Measurements from ENCODE around the gene SHMT1.
"Not testable (repeated sequence)": the region's sequence is repeated elsewhere in the genome, so short reads cannot be mapped to it uniquely, and the experiment has no call there.

The SHMT1 gene

DNA sequence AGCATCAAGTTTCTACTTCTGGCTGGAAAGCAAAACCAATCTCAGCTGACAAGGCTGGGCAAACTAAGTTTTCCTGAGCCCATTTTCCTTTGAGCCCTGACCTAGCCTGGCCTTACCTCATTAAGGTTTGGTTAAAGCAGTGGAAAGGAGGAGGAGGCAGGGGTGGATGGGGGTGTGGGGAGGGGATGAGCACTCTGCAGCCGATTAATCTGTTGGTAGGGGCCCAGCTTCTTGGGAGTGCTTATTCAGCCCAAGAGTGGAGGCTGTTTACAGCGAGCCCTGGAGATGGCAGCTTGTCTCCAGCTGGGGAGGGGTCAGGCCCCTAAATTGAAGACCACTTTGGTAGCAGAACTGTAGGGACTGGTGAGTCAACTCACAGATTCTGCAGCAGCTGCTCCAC lies 36.3 kb downstream of the SHMT1 start:
- in situ Hi-C loops (cut with MboI; ENCODE audit: low sequenced_read_pairs), result no loop called here

DNA sequence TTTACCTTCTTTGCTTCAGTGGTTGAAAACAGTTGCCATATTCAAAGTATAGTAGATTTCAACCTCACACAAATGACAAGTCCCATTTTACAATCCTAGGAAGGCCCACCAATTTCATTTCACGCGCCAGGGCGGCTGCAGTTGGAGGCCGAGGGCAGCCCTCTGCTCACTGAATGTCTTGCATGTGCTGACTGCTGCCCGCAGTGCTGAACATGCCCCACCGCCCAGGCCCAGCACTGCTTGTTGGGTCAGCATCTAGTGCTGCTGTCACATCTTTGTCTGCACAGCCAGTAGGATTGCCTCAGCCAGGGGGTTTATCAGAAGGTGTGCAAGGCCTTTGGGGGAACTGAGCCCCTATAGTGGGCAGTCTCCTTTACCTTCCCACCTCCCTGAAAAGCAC lies 36.8 kb downstream of the SHMT1 start:
- in situ Hi-C loops (cut with MboI; ENCODE audit: low sequenced_read_pairs), result no loop called here

DNA sequence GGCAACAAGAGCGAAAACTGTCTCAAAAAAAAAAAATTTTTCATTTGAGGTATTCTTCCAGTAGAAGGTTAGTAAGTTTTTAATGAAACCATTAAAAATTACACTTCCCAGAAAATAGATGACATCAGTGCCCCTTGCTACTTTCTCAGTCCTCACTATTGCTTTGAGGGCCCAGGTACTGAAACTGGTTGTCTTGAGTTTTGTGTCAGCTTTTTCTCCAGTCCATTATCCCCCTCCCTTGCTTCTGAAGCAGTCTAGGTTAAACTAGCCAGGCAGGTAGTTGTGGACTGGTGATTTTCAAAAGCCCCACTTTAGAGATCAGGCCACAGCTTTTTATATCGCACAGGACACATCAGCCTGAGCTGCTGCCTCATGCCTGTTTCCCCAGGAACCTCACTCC lies 37.3 kb downstream of the SHMT1 start:
- in situ Hi-C loops (cut with MboI; ENCODE audit: low sequenced_read_pairs), result no loop called here

DNA sequence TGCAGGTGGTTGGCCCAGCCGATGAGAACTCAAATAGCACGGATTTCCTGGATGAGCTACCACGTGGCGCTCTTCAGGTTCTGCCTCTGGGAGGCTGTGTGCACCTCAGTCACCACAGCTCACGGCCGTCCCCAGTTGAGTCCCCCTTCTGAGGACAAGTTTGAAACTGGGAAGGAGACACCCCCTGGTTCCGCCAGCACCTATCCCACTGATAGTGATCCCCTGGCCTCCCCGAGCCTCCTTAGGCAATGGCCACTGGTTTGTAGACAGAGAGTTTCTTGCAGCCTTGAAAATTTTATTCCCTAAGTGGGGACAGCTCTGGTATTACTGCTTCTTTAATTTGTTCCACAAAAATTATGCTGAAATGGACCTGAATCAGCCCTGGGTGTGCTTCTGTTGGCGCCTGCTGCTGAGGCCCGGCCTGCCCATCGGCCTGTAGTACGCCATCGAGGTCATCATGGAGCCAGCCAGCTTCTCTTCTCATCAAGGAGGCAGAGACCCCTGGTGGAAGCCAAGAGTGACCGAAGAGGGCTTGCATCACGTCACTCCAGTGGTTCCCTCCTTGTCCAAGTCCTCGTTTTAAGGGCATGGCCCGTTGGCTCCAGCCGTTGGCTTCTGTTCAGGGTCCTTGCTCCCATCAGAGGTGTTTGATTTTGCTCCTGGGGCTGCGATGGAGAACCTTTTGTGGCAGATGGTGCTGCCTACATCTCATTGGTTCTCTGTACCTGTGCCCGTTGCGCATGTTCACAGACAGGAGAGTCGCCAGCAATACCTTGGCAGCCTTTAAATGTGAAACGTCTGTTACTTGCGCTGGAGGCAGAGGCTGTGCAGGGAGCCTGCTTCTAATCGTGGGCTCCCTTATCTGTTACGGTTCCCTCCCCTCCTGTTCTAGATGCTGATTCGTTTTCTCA lies 39.0 kb downstream of the SHMT1 start:
- in situ Hi-C loops (cut with MboI; ENCODE audit: low sequenced_read_pairs), result no loop called here

DNA sequence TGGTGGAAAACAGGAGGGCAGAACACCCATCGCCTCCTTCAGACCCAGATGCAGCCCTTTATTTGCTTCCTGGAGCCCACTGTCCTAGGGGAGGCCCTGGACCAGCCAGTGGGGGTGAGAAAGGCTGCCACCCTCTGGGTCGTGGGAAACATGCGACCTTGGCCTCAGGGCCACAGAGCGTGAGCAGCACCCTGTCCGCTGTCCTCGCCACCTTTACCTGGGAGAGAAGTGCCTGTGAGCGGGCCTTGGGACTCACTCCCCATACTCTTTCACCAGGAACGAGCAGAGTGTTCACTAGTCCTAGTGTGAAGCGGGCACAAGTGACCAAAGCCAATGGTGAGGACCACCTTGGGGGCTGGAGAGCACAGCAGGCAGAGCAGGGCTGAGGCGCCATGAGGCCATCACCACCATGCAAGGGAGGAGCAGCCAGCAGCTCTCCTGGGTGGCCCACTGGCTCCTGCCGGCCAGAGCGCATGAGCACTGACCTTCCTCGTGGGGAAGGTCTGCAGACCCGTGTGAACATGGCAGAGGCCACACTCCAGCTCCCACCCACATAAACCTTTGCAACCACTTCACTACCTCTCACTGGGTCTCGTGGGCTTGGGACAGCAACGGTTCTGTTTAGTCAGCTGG lies 39.7 kb downstream of the SHMT1 start:
- in situ Hi-C loops (cut with MboI; ENCODE audit: low sequenced_read_pairs), result no loop called here

DNA sequence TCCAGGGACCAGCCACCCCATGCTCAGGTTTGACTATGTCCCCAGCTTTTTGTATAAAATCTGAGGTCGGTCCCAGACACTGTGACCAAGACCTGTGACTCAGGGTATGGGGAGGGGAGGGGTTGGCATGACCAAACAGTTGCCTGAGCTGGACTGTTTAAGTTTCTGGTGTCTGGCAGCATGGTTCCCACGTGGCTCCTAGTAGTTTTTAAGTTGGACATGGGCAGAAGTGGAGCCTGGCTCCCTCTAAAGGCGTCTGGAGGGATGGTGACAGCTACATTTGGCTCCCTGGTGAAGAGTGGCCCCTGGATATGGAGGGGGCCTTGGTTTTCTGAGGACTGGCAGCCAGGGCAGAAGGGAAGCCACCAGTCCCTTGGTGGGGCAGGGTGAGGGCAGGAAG lies 40.3 kb downstream of the SHMT1 start:
- in situ Hi-C loops (cut with MboI; ENCODE audit: low sequenced_read_pairs), result no loop called here

DNA sequence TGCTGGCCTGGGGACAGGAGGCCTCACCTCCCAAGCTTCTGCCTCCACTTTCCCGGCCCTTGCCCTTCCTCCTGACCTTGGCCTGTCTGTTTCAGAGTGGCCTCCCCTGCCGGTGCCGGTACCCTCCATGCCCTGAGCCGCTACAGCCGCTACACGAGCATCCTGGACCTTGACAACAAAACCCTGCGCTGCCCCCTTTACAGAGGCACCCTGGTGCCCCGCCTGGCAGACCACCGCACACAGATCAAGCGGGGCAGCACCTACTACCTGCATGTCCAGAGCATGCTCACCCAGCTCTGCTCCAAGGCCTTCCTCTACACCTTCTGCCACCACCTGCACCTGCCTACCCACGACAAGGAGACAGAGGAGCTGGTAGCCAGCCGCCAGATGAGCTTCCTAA lies 40.8 kb downstream of the SHMT1 start:
- in situ Hi-C loops (cut with MboI; ENCODE audit: low sequenced_read_pairs), result no loop called here

DNA sequence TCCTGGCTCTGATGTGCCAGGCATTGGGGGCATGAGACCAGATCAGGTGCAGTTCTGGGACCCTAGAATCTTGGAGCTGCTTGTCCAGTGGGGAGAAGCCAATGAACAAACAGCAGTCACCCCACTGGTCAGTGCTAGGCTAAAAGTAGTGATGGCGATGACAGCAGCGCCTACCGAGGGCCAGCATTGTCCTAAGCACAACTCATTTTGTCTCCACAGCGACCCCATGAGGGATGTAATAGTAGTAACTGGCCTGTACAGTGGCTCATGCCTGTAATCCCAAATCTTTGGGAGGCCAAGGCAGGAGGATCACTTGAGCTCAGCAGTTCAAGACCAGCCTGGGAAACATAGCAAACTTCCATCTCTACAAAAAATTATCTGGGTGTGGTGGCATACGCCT lies 42.0 kb downstream of the SHMT1 start:
- in situ Hi-C loops (cut with MboI; ENCODE audit: low sequenced_read_pairs), result no loop called here

DNA sequence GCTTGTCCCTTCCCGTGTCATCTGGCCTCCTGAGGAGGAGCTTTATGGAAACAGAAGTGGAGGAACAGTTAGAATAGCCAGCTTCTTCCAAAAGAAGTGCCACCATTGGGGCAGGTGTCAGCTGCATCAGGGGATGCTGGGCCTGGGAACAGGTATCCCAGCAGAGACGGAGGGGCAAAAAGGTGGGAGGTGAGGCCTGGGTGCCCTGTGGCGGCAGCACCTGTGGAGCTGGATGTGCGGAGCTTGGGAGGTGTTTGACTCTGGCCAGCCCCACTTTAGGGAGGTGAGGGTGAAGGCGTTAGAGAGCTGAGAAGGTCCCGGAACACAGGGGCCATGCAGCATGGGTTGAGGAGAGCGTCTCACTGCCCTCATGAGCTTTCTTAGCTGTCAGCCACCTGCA lies 43.0 kb downstream of the SHMT1 start:
- in situ Hi-C loops (cut with MboI; ENCODE audit: low sequenced_read_pairs), result no loop called here

DNA sequence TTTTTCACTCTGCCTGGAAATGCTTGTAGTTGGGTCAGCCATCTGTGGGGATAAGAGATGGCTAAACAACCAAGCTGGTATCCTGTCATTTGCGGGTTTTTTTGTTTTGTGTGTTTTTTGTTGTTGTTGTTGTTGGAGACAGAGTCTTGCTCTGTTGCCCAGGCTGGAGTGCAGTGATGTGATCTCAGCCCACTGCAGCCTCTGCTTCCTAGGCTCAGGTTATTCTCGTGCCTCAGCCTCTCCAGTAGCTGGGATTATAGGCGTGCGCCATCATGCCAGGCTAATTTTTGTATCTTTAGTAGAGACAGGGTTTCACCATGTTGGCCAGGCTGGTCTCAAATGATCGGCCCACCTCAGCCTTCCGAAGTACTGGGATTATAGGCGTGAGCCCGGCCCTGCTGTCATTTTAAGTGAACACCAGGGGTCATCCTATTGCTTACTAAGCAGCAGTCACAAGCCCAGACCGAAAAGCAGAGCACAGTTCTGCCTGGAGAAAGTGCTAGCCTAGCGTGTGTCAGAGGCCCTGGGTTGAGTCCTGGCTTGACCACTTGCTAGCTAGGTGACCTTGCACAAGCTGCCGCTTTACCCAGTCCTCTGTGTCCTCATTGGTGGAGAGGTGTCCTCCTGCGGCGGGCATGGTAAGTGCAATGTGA lies 43.6 kb downstream of the SHMT1 start:
- in situ Hi-C loops (cut with MboI; ENCODE audit: low sequenced_read_pairs), result no loop called here

DNA sequence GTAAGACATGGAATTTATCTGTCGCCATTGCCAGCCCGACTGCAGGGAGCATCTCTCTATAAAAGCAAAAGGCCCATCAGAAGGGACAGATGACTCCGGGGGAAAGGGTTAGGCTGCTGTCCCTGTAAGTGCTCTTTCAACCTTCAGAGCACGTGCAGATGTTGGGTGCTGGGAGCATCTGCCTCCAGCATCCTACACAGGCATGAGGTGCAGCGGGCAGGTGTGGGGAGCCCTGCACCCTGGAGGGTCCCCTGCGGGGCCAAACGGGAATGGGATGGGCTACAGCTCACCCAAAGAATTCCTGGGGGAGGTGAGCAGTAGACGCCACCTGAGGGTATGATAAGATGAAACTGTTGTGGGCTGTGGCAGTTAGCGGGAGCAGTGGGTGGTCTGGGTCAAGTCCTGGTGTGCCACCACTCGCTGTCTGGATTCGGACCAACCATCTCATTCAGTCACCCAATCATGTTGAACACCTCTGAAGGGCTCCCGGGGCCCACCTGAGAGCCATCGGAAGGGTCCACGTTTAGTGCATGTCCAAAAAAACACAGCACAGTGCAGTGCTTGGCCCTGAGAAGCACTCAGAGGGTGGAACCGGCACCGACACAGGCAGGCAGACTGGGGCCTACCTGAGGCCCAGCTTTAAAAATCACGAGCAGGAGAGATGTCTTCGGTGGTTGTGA lies 44.4 kb downstream of the SHMT1 start:
- in situ Hi-C loops (cut with MboI; ENCODE audit: low sequenced_read_pairs), result no loop called here

DNA sequence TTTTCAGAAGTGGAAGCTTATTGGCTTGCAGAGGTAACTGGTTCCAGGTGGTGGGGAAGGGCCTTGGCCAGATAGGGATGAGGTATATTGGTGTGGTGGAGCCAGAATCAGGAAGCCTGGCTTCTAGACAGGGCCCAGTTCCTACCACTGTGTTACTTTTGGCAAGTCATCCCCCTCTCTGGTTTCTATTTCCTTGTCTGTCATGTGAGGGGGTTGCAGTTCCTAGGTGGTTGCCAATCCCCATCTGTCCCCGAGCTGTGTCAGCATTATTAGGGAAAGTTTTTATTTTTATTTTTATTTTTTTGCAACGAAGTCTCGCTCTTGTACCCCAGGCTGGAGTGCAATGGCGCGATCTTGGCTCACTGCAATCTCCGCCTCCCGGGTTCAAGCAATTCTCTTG lies 45.2 kb downstream of the SHMT1 start:
- in situ Hi-C loops (cut with MboI; ENCODE audit: low sequenced_read_pairs), result no loop called here

DNA sequence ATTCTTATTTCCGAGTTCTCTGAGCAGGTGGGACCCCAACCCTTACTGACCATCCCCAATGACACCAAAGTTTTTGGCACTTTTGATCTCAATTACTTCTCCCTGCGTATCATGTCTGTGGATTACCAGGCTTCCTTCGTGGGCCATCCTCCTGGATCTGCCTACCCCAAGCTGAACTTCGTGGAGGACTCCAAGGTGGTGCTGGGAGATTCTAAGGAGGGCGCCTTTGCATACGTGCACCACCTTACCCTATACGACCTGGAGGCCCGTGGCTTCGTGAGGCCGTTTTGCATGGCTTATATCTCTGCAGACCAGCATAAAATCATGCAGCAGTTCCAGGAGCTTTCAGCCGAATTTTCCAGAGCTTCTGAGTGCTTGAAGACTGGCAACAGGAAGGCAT lies 47.4 kb downstream of the SHMT1 start:
- in situ Hi-C loops (cut with MboI; ENCODE audit: low sequenced_read_pairs), result no loop called here

DNA sequence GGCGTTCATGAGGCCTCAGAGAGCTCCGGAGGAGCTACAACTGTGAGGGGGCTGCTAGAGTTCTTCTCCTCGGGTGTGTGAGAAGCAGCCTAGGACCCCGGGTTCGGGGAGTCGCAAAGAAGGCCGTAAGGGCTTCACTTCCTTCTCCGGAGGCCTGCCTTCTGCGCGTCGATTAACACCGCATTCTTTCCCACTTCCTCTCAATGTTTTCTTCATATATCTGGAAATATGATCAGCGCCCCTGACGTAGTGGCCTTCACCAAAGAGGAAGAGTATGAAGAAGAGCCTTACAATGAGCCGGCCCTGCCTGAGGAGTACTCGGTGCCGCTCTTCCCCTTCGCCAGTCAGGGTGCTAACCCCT lies 47.8 kb downstream of the SHMT1 start:
- in situ Hi-C loops (cut with MboI; ENCODE audit: low sequenced_read_pairs), result no loop called here

DNA sequence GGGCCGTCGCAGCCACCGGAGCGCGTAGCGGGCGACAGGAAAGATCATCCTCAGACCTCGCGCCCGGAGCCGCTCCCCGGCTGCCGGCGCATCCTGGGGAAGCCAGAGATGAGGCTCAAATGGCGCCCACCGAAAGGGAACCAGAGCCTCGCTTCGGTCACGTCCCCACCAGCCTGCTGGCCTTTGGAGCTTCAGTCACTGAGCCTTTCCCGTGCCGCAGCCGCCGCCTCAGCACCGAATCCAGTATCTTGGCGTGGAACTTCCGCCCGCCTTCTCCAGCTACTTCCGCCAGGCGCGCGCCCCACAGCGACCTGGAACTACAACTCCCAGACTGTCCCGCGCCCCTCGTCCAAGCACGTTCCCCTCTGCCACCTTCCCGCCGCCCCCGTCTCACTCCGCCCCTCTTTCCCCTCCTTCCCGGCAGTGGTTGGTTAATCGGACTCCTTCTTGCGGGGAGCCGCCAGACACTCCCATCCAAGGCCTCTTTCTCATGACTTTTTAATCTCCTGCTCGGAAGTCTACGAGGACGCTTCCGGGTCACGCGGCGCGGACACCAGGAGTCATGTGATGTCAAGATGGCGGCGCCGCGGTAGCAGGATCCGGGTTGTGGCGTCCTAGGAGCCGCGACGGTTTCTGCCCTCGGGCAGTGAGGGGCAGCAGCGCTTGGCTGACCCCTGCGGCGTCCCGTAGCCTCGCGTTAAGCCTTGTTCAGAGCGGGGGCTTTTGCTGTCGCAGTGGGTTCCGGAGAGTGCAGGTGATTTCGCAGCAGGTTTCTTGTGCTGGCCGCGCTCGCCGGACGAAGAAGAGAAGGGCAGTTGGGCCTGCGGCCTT lies 48.4 kb downstream of the SHMT1 start, which contains the start of the genes SMCR8 and TOP3A:
Gene SMCR8, plus strand, starts transcription at position 563 of the 831 bp plus-strand sequence. CDS start 497 bp downstream, outside the sequence.
Gene TOP3A, minus strand, starts transcription at position 264 of the 831 bp plus-strand sequence. Its CDS starts 216 bp downstream, at position 48.
- in situ Hi-C loops (cut with MboI; ENCODE audit: low sequenced_read_pairs), result no loop called here

DNA sequence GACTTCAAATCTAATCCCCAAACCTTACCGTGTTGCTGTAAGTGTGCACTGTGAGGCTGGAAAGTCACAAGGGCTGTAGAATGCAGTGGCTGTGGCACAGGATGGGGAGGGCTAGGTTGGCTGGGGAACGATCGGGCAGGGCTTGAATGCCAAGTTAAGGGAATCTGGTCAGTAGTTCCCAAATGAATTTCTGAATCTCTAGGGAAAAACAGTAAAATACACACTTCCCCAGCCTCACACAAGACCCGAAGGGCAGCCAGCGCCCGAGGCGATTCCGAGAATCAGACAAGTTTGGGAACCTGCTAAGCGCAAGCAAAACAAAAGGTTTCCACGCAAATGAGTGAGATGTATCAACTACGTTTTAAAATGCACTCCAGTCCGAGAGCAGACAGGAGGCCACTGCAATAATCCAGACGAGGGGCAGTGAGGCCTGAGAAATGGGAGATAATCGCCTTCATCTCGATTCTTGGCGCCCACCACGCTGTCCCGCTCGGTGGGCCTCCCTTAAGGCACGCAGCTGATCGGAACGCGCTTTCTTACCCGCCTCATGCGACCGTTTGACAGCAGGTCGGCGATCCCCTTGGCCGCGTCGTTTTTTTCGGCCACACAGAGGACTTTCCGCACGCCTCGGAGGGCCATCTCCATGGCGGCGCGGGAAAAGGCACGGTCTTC lies 49.2 kb downstream of the SHMT1 start:
- in situ Hi-C loops (cut with MboI; ENCODE audit: low sequenced_read_pairs), result no loop called here

DNA sequence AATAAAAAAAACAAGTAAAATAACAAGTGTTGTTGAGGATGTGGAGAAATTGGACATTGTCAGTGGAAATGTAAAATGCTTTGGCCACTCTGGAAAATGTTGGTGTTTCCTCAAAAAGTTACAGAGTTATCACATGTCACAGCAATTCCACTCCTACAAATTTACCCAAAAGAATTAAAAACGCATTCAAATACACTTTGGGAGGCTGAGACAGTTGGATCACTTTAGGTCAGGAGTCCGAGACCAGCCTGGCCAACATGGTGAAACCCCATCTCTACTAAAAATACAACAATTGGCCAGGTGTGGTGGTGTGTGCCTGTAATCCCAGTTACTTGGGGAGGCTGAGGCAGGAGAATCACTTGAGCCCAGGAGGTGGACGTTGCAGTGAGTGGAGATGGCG lies 54.1 kb downstream of the SHMT1 start:
- in situ Hi-C loops (cut with MboI; ENCODE audit: low sequenced_read_pairs), result no loop called here

DNA sequence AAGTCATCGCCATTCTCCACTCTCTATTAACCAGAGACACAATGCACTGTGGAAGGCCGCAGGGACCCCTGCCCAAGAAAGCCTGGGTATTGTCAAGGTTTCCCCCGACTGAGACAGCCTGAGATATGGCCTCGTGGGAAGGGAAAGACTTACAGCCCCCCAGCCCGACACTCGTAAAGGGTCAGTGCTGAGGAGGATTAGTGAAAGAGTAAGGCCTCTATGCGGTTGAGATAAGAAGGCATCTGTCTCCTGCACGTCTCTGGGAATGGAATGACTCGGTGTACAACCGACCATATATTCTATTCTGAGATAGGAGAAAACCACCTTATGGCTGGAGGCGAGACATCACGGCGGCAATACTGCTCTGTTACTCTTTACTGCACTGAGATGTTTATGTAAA lies 60.1 kb downstream of the SHMT1 start:
- in situ Hi-C loops (cut with MboI; ENCODE audit: low sequenced_read_pairs), result not testable (repeated sequence)

DNA sequence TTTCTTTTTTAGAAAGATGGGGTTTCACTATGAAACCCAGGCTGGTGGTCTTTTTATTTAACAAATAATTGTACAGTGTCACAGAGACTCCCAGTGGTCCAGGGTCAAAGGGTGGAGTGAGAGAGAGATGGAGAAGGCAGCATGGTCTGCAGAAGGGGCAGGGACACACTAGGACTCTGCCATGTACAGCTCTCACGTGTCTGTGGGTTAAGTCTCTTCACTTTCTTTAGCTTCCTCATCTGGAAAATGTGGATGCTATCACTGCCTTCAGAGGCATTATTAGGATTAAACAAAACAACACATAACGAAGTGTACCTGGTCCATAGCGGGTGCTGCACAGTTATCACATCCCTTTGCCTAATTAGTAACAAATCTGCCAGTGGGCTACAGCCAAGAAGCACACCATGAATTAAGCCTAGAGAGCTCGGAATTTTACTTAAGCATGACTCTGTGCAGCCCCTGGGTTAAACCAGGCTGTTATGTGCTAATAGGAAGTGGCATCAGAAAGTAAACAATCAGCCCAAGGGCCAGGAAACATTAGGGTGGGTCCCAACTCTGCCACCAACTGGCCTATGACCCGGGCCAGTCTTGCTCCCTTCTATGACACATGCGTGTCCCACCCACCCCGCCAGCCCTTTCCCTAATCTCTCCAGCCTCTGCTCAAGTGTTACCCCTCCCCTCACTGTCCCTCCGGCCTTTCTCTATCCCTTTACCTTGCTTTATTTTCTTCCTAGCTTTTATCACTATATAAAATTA lies 62.4 kb downstream of the SHMT1 start:
- in situ Hi-C loops (cut with MboI; ENCODE audit: low sequenced_read_pairs), result no loop called here

All from HL-60/S4 (cell line).